GM23248 (cell line): ENCODE measurements around the gene PLEKHG2.

Source experiments
- EZH2 ChIP-seq: fragments of 200-600 bp; sonication (generic); IDR thresholded peaks from 2 replicates; pipeline ENCODE4 v1.6.1; 2018; ENCODE audit warnings: antibody characterized with exemption, mild to moderate bottlenecking; ENCODE audit not compliant: insufficient read depth, poor library complexity, severe bottlenecking
- EZH2phosphoT487 ChIP-seq: fragments of 200-600 bp; sonication (generic); IDR thresholded peaks from 2 replicates; pipeline ENCODE4 v1.6.1; 2018; ENCODE audit warnings: antibody characterized with exemption, moderate library complexity, mild to moderate bottlenecking, low read depth; ENCODE audit not compliant: insufficient read depth

DNA sequence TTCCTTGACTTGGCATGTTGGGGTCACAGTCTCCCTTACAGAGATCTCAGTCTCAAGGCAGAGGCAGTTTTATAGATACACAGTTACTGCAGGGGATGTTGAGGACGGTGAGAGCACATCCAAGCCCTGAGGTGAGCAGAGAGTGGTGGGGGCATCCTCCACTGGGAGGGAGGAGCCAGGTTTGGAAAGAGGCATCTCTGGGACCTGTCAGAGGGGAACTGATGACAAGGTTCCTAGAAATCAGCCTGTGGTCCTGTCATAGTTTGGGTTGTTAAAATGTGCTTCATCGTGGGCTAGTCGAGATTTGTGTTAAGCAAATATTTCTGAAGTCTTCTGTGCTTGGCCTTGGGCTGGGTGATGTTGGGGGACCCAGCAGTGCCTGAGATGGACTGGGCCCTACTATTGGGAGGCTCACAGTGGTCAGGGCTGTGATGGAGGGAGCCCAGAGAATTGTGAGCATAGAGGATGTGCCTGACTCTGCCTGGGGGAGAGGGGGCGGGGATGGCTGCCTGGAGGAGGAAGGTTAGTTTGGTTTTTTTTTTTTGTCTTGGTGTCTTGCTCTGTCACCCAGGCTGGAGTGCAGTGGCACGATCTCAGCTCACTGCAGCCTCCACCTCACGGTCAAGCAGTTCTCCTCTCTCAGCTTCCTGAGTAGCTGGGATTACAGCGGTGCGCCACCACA lies 36.8 kb downstream of the PLEKHG2 start:
- TF ChIP-seq EZH2 = no peak
- no peak for TF ChIP-seq EZH2phosphoT487
